Measurements from ENCODE around the gene MED26. TPM values are rescaled to one million over a fixed set of nuclear protein-coding genes. Genes with fewer than 3 reads are reported as not detected.

MED26 gene
- total RNA-seq, 2 donors from 2014 or later: 10.8 to 11.8 TPM

- Histone ChIP-seq H3K36me3 (ENCODE audit: control insufficient read depth, insufficient read depth, low read length) (peaks cover 38% of the 10 kb centered on the region), H3K4me1 (ENCODE audit: control insufficient read depth, insufficient read depth, low read length) (no peaks in the 10 kb centered on the region), H3K4me3 (ENCODE audit: low read length) (peak overlapping the region; percentile 93), H3K9me3 (ENCODE audit: control insufficient read depth, low read length) (no peaks in the 10 kb centered on the region), H3K9ac (ENCODE audit: extremely low read depth, low read length, poor library complexity, severe bottlenecking) (peak overlapping the region; percentile 95), H3K27ac (ENCODE audit: low read depth, low read length) (no peak overlapping the region), H3K27me3 (ENCODE audit: control insufficient read depth, insufficient read depth, low read length, poor library complexity, severe bottlenecking) (no peaks in the 10 kb centered on the region)
- H3K27me3 Mint-ChIP-seq (ENCODE audit: insufficient read depth): no peaks in the 10 kb centered on the region
- H3K36me3 Mint-ChIP-seq (ENCODE audit: low read depth): peaks cover 47% of the 10 kb centered on the region
- H3K9me3 Mint-ChIP-seq: no peaks in the 10 kb centered on the region
- WGBS, 2 experiments (ENCODE audit: insufficient coverage in 1 of 2, insufficient read length in 1 of 2): 90 to 91% methylated on average over 11 to 12 of the region's 12 CpGs
- no peak for TF ChIP-seq CTCF (conservative IDR thresholded peaks at IDR 0.05)
- peak overlapping the region; percentile 84 for H3K27ac Mint-ChIP-seq
- peaks cover 16% of the 10 kb centered on the region for H3K4me1 Mint-ChIP-seq
- peak overlapping the region; percentile 86 for H3K4me3 Mint-ChIP-seq
- no peak for DNase-seq
Observed at GRCh38 chr19:16540948-16541347, 87.1 kb downstream of the MED26 start.

- Histone ChIP-seq H3K36me3 (ENCODE audit: control insufficient read depth, insufficient read depth, low read length) (peaks cover 71% of the 10 kb centered on the region), H3K27ac (ENCODE audit: low read depth, low read length) (no peak overlapping the region), H3K27me3 (ENCODE audit: control insufficient read depth, insufficient read depth, low read length, poor library complexity, severe bottlenecking) (no peaks in the 10 kb centered on the region), H3K4me1 (ENCODE audit: control insufficient read depth, insufficient read depth, low read length) (no peaks in the 10 kb centered on the region), H3K9ac (ENCODE audit: extremely low read depth, low read length, poor library complexity, severe bottlenecking) (no peak overlapping the region), H3K9me3 (ENCODE audit: control insufficient read depth, low read length) (no peaks in the 10 kb centered on the region), H3K4me3 (ENCODE audit: low read length) (no peak overlapping the region)
- no peak for DNase-seq
- Mint-ChIP-seq H3K36me3 (ENCODE audit: low read depth) (peaks cover 71% of the 10 kb centered on the region), H3K27ac (no peak overlapping the region), H3K9me3 (no peaks in the 10 kb centered on the region), H3K27me3 (ENCODE audit: insufficient read depth) (no peaks in the 10 kb centered on the region), H3K4me3 (no peak overlapping the region), H3K4me1 (peaks cover 6% of the 10 kb centered on the region)
- TF ChIP-seq CTCF (conservative IDR thresholded peaks at IDR 0.05): no peak
- WGBS, 2 experiments (ENCODE audit: insufficient coverage in 1 of 2, insufficient read length in 1 of 2): 95 to 98% methylated on average over 7 to 13 of the region's 13 CpGs
Observed at GRCh38 chr19:16537111-16537510, 90.9 kb downstream of the MED26 start.

DNA sequence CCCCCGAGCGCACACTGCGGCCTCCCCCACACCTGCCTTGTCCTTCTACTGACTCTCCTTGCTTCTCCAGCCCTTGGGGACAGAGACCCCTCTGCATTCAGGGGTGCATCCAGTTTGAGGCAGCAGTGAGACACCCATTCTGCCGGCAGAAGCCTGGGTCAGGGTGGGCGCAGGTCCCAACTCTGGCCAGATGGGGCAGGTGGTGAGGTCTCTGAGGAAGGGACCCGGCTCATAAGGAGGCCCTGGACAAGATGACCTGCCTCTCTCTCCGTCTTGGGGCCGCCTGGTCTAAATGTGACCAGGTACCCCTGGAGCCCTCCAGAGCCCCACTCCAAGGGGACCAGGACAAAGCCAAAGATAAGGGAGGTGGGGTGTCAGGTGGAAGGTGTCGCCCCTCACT lies 91.9 kb downstream of the MED26 start:
- H3K36me3 ChIP-seq (ENCODE audit: control insufficient read depth, insufficient read depth, low read length): peaks cover 80% of the 10 kb centered on the region
- WGBS, 2 experiments (ENCODE audit: insufficient coverage in 1 of 2, insufficient read length in 1 of 2): 93 to 100% methylated on average over 3 to 9 of the region's 9 CpGs
- H3K4me3 Mint-ChIP-seq: no peak overlapping the region

More for the DNA sequence above, 91.9 kb downstream of the MED26 start:
- H3K4me1 Mint-ChIP-seq: peaks cover 2% of the 10 kb centered on the region
- no peak overlapping the region for H3K27ac Mint-ChIP-seq
- H3K9me3 Mint-ChIP-seq: no peaks in the 10 kb centered on the region
- no peak for DNase-seq
- Histone ChIP-seq H3K4me3 (ENCODE audit: low read length) (no peak overlapping the region), H3K9ac (ENCODE audit: extremely low read depth, low read length, poor library complexity, severe bottlenecking) (no peak overlapping the region), H3K9me3 (ENCODE audit: control insufficient read depth, low read length) (no peaks in the 10 kb centered on the region), H3K4me1 (ENCODE audit: control insufficient read depth, insufficient read depth, low read length) (no peaks in the 10 kb centered on the region), H3K27me3 (ENCODE audit: control insufficient read depth, insufficient read depth, low read length, poor library complexity, severe bottlenecking) (no peaks in the 10 kb centered on the region), H3K27ac (ENCODE audit: low read depth, low read length) (no peak overlapping the region)
- peaks cover 76% of the 10 kb centered on the region for H3K36me3 Mint-ChIP-seq (ENCODE audit: low read depth)
- no peaks in the 10 kb centered on the region for H3K27me3 Mint-ChIP-seq (ENCODE audit: insufficient read depth)
- peak; percentile 32 for TF ChIP-seq CTCF (conservative IDR thresholded peaks at IDR 0.05)

All from endodermal cell (in vitro differentiated cells).